GM12878 (cell line): ENCODE measurements around the gene RASGRP3. TPM values are rescaled to one million over a fixed set of nuclear protein-coding genes. Genes with fewer than 3 reads are reported as not detected.

Source experiments
- ATAC-seq: fragments of 200-7000 bp; cut with Tn5 transposase; 3 replicates; pipeline ENCODE4 v1.9.1; 2020; ENCODE audit warnings: mild to moderate bottlenecking, moderate library complexity
- BruUV-seq: library from RNA; stranded (reverse); fragments of 400-500 nt; replicated peaks from 2 replicates; lab custom pipeline; 2021; lab: Mats Ljungman, UMichigan
- CTCF ChIA-PET: fragments of 300-600 bp; sonication (Branson Sonifier 250); formaldehyde crosslinking; extraction: SDS; loops from one replicate; lab custom pipeline; 2021; ENCODE audit warnings: inconsistent platforms; lab: Yijun Ruan, JAX
- POLR2A ChIA-PET: fragments of 350-600 bp; formaldehyde crosslinking; extraction: SDS; loops from one replicate; lab custom pipeline; 2021; ENCODE audit warnings: inconsistent platforms; lab: Charles Lee
- RAD21 ChIA-PET: fragments of 300-600 bp; sonication (Branson Sonifier 250); formaldehyde crosslinking; loops from one replicate; lab custom pipeline; 2023; ENCODE audit warnings: antibody characterized with exemption; ENCODE audit not compliant: unreplicated experiment; lab: Charles Lee
- SMC1A ChIA-PET: fragments of 300-600 bp; sonication (Branson Sonifier 250); formaldehyde crosslinking; loops from one replicate; lab custom pipeline; 2023; ENCODE audit not compliant: unreplicated experiment, uncharacterized antibody; lab: Charles Lee
- DNase-seq: peaks from one replicate; pipeline ENCODE4 v3.0.0-alpha.2; 2011; ENCODE audit warnings: low read depth, low spot score
- FAIRE-seq: peaks from 3 replicates; lab custom pipeline; 2011; peaks lifted over from hg19 to GRCh38; lab: Jason Lieb, UNC
- H2AFZ ChIP-seq: 2 replicates; pipeline ENCODE4 v1.6.0; 2011; ENCODE audit warnings: low read depth, low read length, control low read depth; ENCODE audit not compliant: control insufficient read depth
- H3K27ac ChIP-seq: 2 replicates; pipeline ENCODE4 v1.5.1; 2011; ENCODE audit warnings: control low read depth; ENCODE audit not compliant: control insufficient read depth, insufficient read depth
- H3K27me3 ChIP-seq, 2 experiments: replicated peaks in 1 of 2; 2 replicates each; pipeline versions ENCODE4 v1.6.0 to v1.6.1; 2011; ENCODE audit warnings: low read length in 1 of 2; ENCODE audit not compliant: control insufficient read depth in 2 of 2, insufficient read depth in 2 of 2
- H3K36me3 ChIP-seq, 2 experiments: 2 replicates each; pipeline ENCODE4 v1.5.1; 2011; ENCODE audit warnings: low read length in 1 of 2; ENCODE audit not compliant: control insufficient read depth in 2 of 2, insufficient read depth in 2 of 2
- H3K4me1 ChIP-seq: 2 replicates; pipeline ENCODE4 v1.6.1; 2011; ENCODE audit warnings: mild to moderate bottlenecking, low read length, moderate library complexity, mixed read lengths; ENCODE audit not compliant: control insufficient read depth, insufficient read depth
- H3K4me2 ChIP-seq: 2 replicates; pipeline ENCODE4 v1.6.0; 2011; ENCODE audit warnings: control low read depth; ENCODE audit not compliant: control insufficient read depth, insufficient read depth
- H3K4me3 ChIP-seq: fragments of 200-600 bp; sonication (generic); 2 replicates; pipeline ENCODE4 v1.5.1; 2016
- H3K79me2 ChIP-seq: 2 replicates; pipeline ENCODE4 v1.6.0; 2011; ENCODE audit warnings: low read length; ENCODE audit not compliant: control insufficient read depth, insufficient read depth
- H3K9ac ChIP-seq: 2 replicates; pipeline ENCODE4 v1.8.0; 2011; ENCODE audit warnings: low read length, control low read depth, mixed read lengths; ENCODE audit not compliant: control insufficient read depth, insufficient read depth
- H3K9me3 ChIP-seq: replicated peaks from 3 replicates; pipeline ENCODE4 v1.5.1; 2011; ENCODE audit warnings: mild to moderate bottlenecking, low read length; ENCODE audit not compliant: control insufficient read depth, insufficient read depth
- H4K20me1 ChIP-seq: 2 replicates; pipeline ENCODE4 v1.6.0; 2011; ENCODE audit not compliant: control insufficient read depth, insufficient read depth
- ATF7 ChIP-seq: fragments of 450-650 bp; IDR thresholded peaks from 2 replicates; pipeline ENCODE4 v1.6.1; 2016; ENCODE audit warnings: low read depth, mild to moderate bottlenecking
- CREM ChIP-seq: IDR thresholded peaks from 2 replicates; pipeline ENCODE4 v1.6.1; 2014; ENCODE audit warnings: antibody characterized with exemption, low read depth
- ETV6 ChIP-seq, 2 experiments: fragments of 450-650 bp in 1 of 2; IDR thresholded peaks in 1 of 2; conservative IDR thresholded peaks in 1 of 2; 2 replicates each; pipeline ENCODE4 v1.6.1; 2014; ENCODE audit warnings: antibody characterized with exemption in 1 of 2, borderline replicate concordance in 1 of 2, low read depth in 1 of 2, mild to moderate bottlenecking in 1 of 2, moderate library complexity in 1 of 2
- HDAC6 ChIP-seq: fragments of 200-600 bp; sonication (generic); IDR thresholded peaks from one replicate; pipeline ENCODE4 v1.8.0; 2017; ENCODE audit warnings: antibody characterized with exemption; ENCODE audit not compliant: unreplicated experiment
- IRF4 ChIP-seq: IDR thresholded peaks from 2 replicates; pipeline ENCODE4 v1.6.1; 2011; ENCODE audit warnings: low read depth, low read length
- KAT2A ChIP-seq: conservative IDR thresholded peaks from 2 replicates; pipeline ENCODE4 v1.6.1; 2011; ENCODE audit warnings: low read depth, low read length; ENCODE audit not compliant: control insufficient read depth
- KLF5 ChIP-seq: fragments of 450-650 bp; IDR thresholded peaks from 2 replicates; pipeline ENCODE4 v1.6.1; 2014; ENCODE audit warnings: mild to moderate bottlenecking; ENCODE audit not compliant: partially characterized antibody
- MXI1 ChIP-seq: fragments of 150-350 bp; IDR thresholded peaks from 2 replicates; pipeline ENCODE4 v1.6.1; 2011; ENCODE audit warnings: low read depth, mild to moderate bottlenecking, inconsistent platforms, low read length, improper control_type of control experiment
- NR2C2 ChIP-seq: IDR thresholded peaks from 2 replicates; pipeline ENCODE4 v1.6.1; 2011; ENCODE audit warnings: borderline replicate concordance, low read depth; ENCODE audit not compliant: control insufficient read depth, insufficient read length
- NRF1 ChIP-seq: conservative IDR thresholded peaks from 2 replicates; pipeline ENCODE4 v1.6.1; 2011; ENCODE audit warnings: mild to moderate bottlenecking, low read depth, low read length, improper control_type of control experiment
- RAD51 ChIP-seq: fragments of 450-650 bp; IDR thresholded peaks from 2 replicates; pipeline ENCODE4 v1.6.1; 2016; ENCODE audit warnings: moderate library complexity, mild to moderate bottlenecking, inconsistent platforms
- SP1 ChIP-seq: IDR thresholded peaks from one replicate; pipeline ENCODE4 v1.6.1; 2011; ENCODE audit warnings: low read depth, low read length
- SREBF1 ChIP-seq: IDR thresholded peaks from 2 replicates; pipeline ENCODE4 v1.6.1; 2012; ENCODE audit warnings: mild to moderate bottlenecking, low read length
- USF2 ChIP-seq: IDR thresholded peaks from 2 replicates; pipeline ENCODE4 v1.6.1; 2011; ENCODE audit warnings: low read depth, low read length, improper control_type of control experiment, borderline replicate concordance
- YBX1 ChIP-seq: fragments of 450-650 bp; IDR thresholded peaks from 2 replicates; pipeline ENCODE4 v1.6.1; 2016; ENCODE audit warnings: antibody characterized with exemption
- ZNF24 ChIP-seq: fragments of 450-650 bp; IDR thresholded peaks from 2 replicates; pipeline ENCODE4 v1.6.1; 2017; ENCODE audit warnings: antibody characterized with exemption, mild to moderate bottlenecking
- WGBS: methylation state at CpG from one replicate; pipeline ENCODE4 v1.1.6; 2016; ENCODE audit warnings: low lambda C conversion rate; ENCODE audit not compliant: insufficient replicate concordance, insufficient coverage; ENCODE audit errors: missing lambda C conversion rate; 5-methylcytosine and 5-hydroxymethylcytosine counted together
- in situ Hi-C: fragments of 300-500 bp; cut with MboI; formaldehyde crosslinking; loops from 9 replicates; pipeline ENCODE4 v1.14.3; 2018; ENCODE audit warnings: mixed read lengths
- intact Hi-C: fragments of 100-400 bp; cut with micrococcal nuclease; formaldehyde crosslinking; loops from one replicate; pipeline ENCODE4 v1.14.2; 2022; ENCODE audit not compliant: unreplicated experiment
- polyA plus RNA-seq, 11 experiments: library from polyadenylated mRNA; depleted of rRNA in 4 of 11; unstranded in 6 of 11; stranded (reverse) in 5 of 11; fragments of >200 nt; fragmentation: Nextera tagmentation in 4 of 11; fragmentation: Illumina TruSeq in 1 of 11; extraction: Ambion mirVana in 4 of 11; extraction: Trizol in 1 of 11; gene quantifications; 1 replicate in 1 of 11; 2 replicates in 10 of 11; pipeline versions ENCODE4 v1.2.1 to v1.2.3, GENCODE V29; 2011 to 2016; ENCODE audit warnings: inconsistent platforms in 2 of 11, missing spikeins in 2 of 11, low read depth in 1 of 11
- total RNA-seq, 4 experiments: library from RNA; depleted of rRNA in 3 of 4; stranded (reverse); fragments of >200 nt in 3 of 4; fragmentation: Illumina TruSeq in 1 of 4; extraction: Trizol in 1 of 4; gene quantifications; 2 replicates each; pipeline versions ENCODE4 v1.2.1 to v1.2.3, GENCODE V29; 2013 to 2021
- TF ChIP-seq, protein P1 (sequence below): IDR thresholded peaks from 2 replicates; pipeline ENCODE4 v1.6.1; 2011; ENCODE audit warnings: borderline replicate concordance, low read depth, mild to moderate bottlenecking, moderate library complexity, mixed read lengths, low read length; ENCODE audit not compliant: insufficient read depth; ENCODE audit errors: extremely low read length
- TF ChIP-seq, protein P2 (sequence below): IDR thresholded peaks from 2 replicates; pipeline ENCODE4 v1.6.1; 2012; ENCODE audit warnings: low read depth, low read length, improper control_type of control experiment
- TF ChIP-seq, protein P3 (sequence below): fragments of 150-350 bp; IDR thresholded peaks from 2 replicates; pipeline ENCODE4 v1.6.1; 2016; ENCODE audit warnings: low read depth, low read length

RASGRP3 gene
- total and polyA plus RNA-seq, 10 of the 15 experiments (the other 5 are each of a cell fraction or from before 2014, with no cell fraction given): 31.6 to 106 (median 64.7) TPM

DNA sequence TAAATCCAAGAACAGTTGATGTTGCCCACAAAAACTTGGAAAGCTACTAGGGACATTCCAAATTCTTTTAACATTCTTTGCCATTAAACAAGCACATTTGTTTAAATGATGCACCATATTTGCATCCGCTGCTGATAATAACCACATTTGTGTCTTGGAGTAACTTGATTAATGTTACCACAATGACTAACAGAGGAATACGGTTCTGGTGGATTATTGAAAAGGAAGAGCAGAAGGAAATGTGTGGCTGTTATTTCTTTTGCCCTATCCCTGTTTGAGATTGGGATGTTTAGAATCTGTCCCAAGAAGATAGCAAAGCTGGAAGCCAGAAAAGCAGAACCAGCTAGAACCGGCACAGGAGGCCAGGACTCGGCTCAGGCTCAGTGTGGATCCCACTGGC lies 39.2 kb upstream of the RASGRP3 start (continued):
- no peak for TF ChIP-seq KAT2A
- TF ChIP-seq NR2C2: no peak

- WGBS: 24% methylated on average over 2 of the region's 2 CpGs
- no peaks in the 10 kb centered on the region for H3K9me3 ChIP-seq
- no peaks in the 10 kb centered on the region for H4K20me1 ChIP-seq
- no peak overlapping the region for H2AFZ ChIP-seq
- CTCF ChIA-PET: interaction anchor here (2.0 kb wide), 1 partner anchor 146 kb away, joined by 10 read pairs; no protein-coding TSS in a partner anchor
- H3K4me1 ChIP-seq: no peaks in the 10 kb centered on the region
- ATAC-seq (no peak), FAIRE-seq (no peak), DNase-seq (no peak)
- POLR2A ChIA-PET: no interaction called here
- BruUV-seq: no TSS peak
- H3K9ac ChIP-seq: no peak overlapping the region
- H3K79me2 ChIP-seq: no peaks in the 10 kb centered on the region
- H3K4me3 ChIP-seq: no peak overlapping the region
- H3K27ac ChIP-seq: no peak overlapping the region
- RAD21 ChIA-PET: no interaction called here
- in situ Hi-C loops (no loop called here), intact Hi-C loops (no loop called here)
- H3K27me3 ChIP-seq: no peaks in the 10 kb centered on the region
- H3K36me3 ChIP-seq: no peaks in the 10 kb centered on the region
- SMC1A ChIA-PET: no interaction called here
- H3K4me2 ChIP-seq: no peak overlapping the region
- TF ChIP-seq YBX1: no peak
- TF ChIP-seq, protein P1, sequence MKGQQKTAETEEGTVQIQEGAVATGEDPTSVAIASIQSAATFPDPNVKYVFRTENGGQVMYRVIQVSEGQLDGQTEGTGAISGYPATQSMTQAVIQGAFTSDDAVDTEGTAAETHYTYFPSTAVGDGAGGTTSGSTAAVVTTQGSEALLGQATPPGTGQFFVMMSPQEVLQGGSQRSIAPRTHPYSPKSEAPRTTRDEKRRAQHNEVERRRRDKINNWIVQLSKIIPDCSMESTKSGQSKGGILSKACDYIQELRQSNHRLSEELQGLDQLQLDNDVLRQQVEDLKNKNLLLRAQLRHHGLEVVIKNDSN: no peak
- TF ChIP-seq IRF4: no peak
- TF ChIP-seq KLF5: no peak
- no peak for TF ChIP-seq ZNF24
- TF ChIP-seq HDAC6: no peak
- TF ChIP-seq SP1: no peak
- TF ChIP-seq, protein P2, sequence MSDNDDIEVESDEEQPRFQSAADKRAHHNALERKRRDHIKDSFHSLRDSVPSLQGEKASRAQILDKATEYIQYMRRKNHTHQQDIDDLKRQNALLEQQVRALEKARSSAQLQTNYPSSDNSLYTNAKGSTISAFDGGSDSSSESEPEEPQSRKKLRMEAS: no peak
- no peak for TF ChIP-seq MXI1
- no peak for TF ChIP-seq NRF1
- TF ChIP-seq, protein P3, sequence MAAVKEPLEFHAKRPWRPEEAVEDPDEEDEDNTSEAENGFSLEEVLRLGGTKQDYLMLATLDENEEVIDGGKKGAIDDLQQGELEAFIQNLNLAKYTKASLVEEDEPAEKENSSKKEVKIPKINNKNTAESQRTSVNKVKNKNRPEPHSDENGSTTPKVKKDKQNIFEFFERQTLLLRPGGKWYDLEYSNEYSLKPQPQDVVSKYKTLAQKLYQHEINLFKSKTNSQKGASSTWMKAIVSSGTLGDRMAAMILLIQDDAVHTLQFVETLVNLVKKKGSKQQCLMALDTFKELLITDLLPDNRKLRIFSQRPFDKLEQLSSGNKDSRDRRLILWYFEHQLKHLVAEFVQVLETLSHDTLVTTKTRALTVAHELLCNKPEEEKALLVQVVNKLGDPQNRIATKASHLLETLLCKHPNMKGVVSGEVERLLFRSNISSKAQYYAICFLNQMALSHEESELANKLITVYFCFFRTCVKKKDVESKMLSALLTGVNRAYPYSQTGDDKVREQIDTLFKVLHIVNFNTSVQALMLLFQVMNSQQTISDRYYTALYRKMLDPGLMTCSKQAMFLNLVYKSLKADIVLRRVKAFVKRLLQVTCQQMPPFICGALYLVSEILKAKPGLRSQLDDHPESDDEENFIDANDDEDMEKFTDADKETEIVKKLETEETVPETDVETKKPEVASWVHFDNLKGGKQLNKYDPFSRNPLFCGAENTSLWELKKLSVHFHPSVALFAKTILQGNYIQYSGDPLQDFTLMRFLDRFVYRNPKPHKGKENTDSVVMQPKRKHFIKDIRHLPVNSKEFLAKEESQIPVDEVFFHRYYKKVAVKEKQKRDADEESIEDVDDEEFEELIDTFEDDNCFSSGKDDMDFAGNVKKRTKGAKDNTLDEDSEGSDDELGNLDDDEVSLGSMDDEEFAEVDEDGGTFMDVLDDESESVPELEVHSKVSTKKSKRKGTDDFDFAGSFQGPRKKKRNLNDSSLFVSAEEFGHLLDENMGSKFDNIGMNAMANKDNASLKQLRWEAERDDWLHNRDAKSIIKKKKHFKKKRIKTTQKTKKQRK: no peak
- TF ChIP-seq ETV6 (conservative IDR thresholded peaks at IDR 0.05 in 1 of 2, IDR thresholded peaks at IDR 0.05 in 1 of 2; ENCODE audit: borderline replicate concordance in 1 of 2, low read depth in 1 of 2): no peak
- no peak for TF ChIP-seq CREM
- no peak for TF ChIP-seq ATF7
- TF ChIP-seq USF2: no peak
- no peak for TF ChIP-seq SREBF1
- TF ChIP-seq RAD51: no peak
Observed at GRCh38 chr2:33437815-33438214, 38.6 kb upstream of the RASGRP3 start.
